Tongue (tissue), 2 donors: Measurements from ENCODE around the gene DNAAF5. TPM values are rescaled to one million over a fixed set of nuclear protein-coding genes. Genes with fewer than 3 reads are reported as not detected.
A peak's percentile ranks its signal among the peaks of the same experiment; 100 is the strongest.
"Not testable (repeated sequence)": the region's sequence is repeated elsewhere in the genome, so short reads cannot be mapped to it uniquely, and the experiment has no call there.

ENCODE experiments used
- DNase-seq: peaks from one replicate; pipeline ENCODE4 v3.0.0-alpha.2; 2015
- total RNA-seq: library from RNA; depleted of rRNA; stranded (reverse); fragments of >200 nt; gene quantifications from one replicate; pipeline ENCODE4 v1.2.3, GENCODE V29; 2014

Gene DNAAF5
- total RNA-seq, 1 donor from 2014 or later = 22.5 TPM

DNA sequence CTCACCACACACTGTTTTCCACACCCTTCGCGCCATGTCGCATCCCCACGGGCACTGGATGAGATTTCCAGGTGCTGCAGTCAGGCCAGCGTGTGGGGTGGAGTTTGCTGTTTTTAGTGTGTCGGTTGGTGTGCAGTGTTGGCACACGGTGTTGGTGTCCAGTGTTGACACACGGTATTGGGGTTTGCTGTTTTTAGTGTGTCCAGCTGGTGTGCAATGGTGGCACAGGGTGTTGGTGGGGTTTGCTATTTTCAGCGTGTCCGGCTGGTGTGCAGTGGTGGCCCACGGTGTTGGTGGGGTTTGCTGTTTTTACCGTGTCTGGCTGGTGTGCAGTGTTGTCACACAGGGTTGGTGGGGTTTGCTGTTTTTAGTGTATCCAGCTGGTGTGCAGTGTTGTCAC lies 20.7 kb downstream of the DNAAF5 start:
- DNase-seq = no peak

DNA sequence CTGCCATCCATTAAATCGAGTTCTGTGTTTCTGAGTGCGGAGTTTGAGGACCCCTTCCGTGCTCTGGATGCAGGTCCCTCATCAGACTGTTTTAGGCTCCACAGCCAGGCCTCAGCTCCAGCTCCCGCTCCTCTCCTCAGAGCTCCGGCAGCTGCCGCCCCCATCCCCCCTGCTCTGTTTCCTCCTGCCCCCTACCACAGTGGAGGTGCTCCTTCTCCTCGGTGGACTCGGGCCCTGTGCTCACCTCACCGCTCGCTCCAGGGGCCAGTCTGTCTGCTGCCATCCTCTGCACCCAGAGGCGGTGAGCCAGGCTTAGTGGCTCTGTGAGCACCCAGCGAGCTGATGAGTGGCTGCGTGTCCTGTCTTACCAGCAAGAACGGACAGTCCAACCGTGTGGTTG lies 21.9 kb downstream of the DNAAF5 start:
- DNase-seq = no peak

DNA sequence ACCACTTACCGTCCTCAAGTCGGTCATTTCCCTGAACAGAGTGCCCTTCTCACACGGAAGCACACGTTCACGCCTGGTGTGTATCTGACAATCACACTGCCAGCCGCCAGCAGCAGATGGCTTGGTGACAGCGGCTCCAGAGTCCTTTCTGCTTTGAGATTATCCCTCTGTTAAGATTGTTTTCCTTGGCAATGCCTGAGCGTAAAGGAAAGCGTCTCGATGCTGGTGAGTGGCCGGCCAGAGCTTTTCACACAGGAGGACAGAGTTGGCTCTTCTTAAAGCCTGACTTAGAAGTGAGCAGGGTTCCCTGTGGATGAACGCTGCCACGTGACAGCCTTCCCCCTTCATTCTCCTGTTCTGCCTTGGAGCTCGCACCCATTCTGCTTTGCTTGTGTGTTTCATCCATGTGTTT lies 22.6 kb downstream of the DNAAF5 start:
- peak; percentile 78 for DNase-seq

DNA sequence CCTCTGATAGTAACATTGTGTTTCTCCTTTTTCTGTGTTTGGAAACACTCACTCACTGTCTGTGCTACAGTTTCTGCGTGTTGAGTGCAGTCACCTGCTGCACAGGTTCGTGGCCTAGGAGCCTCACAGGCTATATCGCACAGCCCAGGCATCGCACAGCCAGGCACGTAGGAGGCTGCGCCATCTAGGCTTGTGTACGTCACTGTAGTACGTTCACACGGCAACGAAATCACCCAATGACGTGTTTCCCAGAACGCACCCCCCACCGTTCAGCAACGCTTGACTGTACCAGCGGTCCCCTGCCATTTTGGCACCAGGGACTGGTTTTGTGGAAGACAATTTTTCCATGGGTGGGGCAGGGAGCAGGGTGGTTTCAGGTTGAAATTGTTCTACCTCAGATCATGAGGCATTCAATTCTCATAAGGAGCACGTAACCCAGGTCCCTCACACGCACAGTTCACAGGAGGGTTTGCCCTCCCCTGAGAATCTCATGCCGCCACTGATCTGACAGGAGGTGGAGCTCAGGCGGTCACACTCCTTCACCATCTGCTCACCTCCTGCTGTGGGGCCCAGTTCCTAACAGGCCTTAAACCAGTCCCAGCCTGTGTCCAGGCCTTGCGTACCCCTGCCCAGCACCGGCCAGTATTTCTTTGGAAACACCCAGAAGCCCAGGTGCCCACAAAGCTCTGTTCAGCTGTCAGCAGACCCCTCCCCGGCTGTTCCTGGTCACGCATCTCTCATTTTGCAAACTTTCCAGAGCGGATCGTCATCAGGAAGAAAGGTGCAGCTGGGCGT lies 23.8 kb downstream of the DNAAF5 start:
- DNase-seq = no peak

- DNase-seq = no peak
Observed at GRCh38 chr7:751826-752225, 25.3 kb downstream of the DNAAF5 start.

DNA sequence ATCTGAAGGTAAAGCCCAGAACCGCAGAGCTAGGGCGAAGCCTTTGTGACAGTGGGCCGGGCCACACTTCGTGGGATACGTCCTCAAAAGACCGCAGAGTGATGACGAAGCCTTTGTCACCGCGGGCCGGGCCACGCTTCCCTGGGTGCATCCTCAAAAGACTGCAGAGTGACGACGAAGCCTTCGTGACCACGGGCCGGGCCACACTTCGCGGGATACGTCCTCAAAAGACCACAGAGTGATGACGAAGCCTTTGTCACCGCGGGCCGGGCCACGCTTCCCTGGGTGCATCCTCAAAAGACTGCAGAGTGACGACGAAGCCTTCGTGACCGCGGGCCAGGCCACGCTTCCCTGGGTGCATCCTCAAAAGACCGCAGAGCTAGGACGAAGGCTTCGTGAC lies 25.8 kb downstream of the DNAAF5 start:
- not testable (repeated sequence) for DNase-seq

- DNase-seq = no peak
Observed at GRCh38 chr7:753190-753589, 26.7 kb downstream of the DNAAF5 start.

DNA sequence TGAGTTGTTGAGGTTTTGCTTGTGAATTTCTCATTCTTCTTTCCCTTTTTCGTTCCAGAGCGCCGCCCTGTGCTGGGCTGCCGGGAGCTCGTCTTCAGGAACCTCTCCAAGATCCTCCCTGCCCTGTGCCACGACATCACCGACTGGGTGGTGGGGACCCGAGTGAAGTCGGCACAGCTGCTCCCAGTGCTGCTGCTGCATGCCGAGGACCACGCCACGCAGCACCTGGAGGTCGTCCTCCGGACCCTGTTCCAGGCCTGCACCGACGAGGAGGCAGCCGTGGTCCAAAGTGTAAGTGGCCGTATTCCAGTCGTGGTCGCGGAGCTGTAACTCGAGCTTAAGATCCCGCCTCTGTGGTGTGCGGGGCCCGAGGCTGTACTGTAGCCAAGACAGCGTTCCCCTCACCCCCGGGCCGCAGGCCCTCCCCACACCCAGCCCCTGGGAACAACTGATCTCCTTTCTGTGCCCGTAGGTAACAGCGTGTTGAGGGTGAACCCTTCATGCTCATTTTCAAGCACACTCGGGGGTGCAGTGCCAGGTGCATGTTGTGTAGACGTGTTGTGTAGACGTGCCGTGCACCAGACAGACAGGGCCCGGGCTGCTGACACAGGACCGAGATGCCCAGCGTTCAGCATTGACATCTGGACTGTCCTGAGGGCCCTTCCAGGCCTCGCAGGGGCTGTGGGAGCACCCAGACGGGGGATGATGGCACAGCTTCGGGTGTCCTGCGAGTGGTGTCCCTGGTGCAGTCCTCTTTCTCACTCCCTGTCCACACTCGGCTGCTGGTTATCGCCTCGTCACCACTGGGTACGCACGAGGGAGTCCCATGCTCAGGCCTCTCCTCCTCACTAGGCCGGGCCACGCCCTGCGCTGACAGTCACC lies 28.3 kb downstream of the DNAAF5 start:
- DNase-seq = no peak

GRCh38 chr7:755413-755805 lies 28.9 kb downstream of the DNAAF5 start:
- DNase-seq = no peak

DNA sequence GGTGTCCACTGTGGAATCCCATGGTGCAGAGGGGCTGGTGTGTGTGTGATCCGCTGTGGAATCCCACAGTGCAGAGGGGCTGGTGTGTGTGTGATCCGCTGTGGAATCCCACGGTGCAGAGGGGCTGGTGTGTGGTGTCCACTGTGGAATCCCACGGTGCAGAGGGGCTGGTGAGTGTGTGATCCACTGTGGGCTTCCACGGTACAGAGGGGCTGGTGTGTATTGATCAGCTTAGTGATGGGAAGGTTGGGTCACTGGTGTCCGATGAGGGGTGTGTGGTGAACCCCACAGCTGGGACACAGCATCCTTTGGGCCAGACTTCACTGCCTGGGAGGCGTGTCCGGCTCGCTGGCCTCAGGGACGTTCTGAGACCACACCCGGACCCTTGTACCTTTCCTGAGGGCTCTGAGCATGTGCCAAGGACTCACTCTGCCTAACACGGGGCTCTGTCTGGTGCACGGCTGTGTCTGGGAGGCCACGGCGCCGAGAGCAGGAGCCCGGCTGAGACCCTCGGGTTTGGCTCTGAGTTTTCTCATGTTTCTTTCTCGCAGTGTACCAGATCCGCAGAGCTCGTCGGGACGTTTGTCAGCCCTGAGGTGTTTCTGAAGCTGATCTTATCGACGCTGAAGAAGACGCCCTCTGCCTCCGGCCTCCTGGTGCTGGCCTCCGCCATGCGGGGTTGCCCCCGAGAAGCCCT lies 29.9 kb downstream of the DNAAF5 start:
- no peak for DNase-seq

- DNase-seq = no peak
Observed at GRCh38 chr7:756928-757560, 30.5 kb downstream of the DNAAF5 start.

DNA sequence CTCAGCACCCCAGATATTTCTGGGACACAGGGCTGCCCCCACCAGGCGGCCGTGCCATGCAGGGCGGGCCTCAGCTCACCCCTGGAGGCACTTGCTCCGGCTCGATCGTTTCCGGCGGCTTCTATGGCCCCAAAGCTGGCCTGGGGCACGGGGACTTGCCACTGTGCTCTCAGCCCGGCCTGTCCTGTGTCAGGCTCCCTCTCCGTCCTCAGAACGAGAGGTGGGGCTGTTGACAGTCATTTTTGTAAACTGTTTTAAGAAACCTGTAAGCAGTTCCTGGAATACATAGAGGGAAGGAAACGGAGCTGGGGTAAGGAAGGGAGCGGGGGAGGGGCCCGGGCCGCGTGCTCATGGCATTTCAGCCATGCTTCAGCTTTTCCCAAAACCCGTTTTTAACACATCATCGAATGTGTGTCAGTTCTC lies 31.3 kb downstream of the DNAAF5 start:
- no peak for DNase-seq

GRCh38 chr7:759569-759968 lies 33.1 kb downstream of the DNAAF5 start:
- DNase-seq = no peak

- no peak for DNase-seq
Observed at GRCh38 chr7:760006-760405, 33.5 kb downstream of the DNAAF5 start.

DNA sequence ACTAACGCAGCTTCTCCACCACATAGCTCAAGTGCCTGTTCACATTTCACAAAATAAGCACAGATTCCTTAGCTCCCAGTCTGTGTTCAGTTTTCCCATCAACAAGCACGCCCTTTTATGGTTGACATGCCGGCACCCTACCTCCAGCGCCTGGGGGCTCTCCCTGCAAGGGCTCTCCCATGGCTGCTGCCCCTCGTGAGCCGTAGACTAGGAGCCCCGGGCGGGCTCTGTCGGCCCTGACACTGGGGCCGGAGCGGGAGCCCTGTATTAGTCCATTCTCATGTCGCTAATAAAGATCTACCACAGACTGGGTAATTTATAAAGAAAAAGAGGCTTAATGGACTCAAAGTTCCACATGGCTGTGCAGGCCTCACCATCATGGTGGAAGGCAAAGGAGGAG lies 34.6 kb downstream of the DNAAF5 start:
- no peak for DNase-seq

DNA sequence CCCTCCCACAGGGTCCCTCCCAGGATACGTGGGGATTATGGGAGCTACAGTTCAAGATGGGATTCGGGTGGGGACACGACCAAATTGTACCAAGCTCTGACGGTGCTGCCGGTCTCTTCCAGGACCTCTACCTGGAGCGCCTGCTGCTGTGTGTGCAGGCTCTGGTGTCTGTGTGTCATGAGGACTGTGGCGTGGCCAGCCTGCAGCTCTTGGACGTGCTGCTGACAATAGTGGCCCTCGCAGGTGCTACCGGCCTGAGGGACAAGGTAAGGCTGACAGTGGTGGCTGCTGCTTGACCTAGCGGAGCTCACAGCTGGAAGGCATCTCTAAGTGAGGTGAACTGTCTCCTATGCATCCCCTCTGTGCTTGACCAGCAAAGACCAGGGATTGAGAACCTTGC lies 35.1 kb downstream of the DNAAF5 start:
- no peak for DNase-seq

GRCh38 chr7:762885-763284 lies 36.4 kb downstream of the DNAAF5 start:
- DNase-seq = no peak

- DNase-seq = no peak
Observed at GRCh38 chr7:763762-764161, 37.3 kb downstream of the DNAAF5 start.

GRCh38 chr7:765383-765782 lies 38.9 kb downstream of the DNAAF5 start:
- no peak for DNase-seq

GRCh38 chr7:767580-767940 lies 41.1 kb downstream of the DNAAF5 start:
- peak; percentile 51 for DNase-seq

GRCh38 chr7:767941-768731 lies 41.6 kb downstream of the DNAAF5 start:
- DNase-seq = no peak
